Chondrocyte (in vitro differentiated cells): Measurements from ENCODE around the gene MUC22. TPM values are rescaled to one million over a fixed set of nuclear protein-coding genes. Genes with fewer than 3 reads are reported as not detected.
A peak's percentile ranks its signal among the peaks of the same experiment; 100 is the strongest.
"Not testable (repeated sequence)": the region's sequence is repeated elsewhere in the genome, so short reads cannot be mapped to it uniquely, and the experiment has no call there.

Experiments
- DNase-seq: peaks from one replicate; pipeline ENCODE4 v3.0.0; 2021; ENCODE audit warnings: mixed read lengths, low spot score
- H3K27ac Mint-ChIP-seq: one replicate; pipeline ENCODE4 v1.8.0; 2021; ENCODE audit warnings: mild to moderate bottlenecking, moderate library complexity, mixed read lengths; ENCODE audit not compliant: unreplicated experiment
- H3K27me3 Mint-ChIP-seq: 2 replicates; pipeline ENCODE4 v1.8.0; 2021; ENCODE audit warnings: low read depth, mixed read lengths
- H3K36me3 Mint-ChIP-seq: 2 replicates; pipeline ENCODE4 v1.8.0; 2021; ENCODE audit warnings: low read depth, mixed read lengths
- H3K4me1 Mint-ChIP-seq: 2 replicates; pipeline ENCODE4 v1.8.0; 2021; ENCODE audit warnings: low read depth, mild to moderate bottlenecking, mixed read lengths
- H3K4me3 Mint-ChIP-seq: one replicate; pipeline ENCODE4 v1.8.0; 2021; ENCODE audit warnings: mild to moderate bottlenecking, moderate library complexity, mixed read lengths; ENCODE audit not compliant: unreplicated experiment
- H3K9me3 Mint-ChIP-seq: 2 replicates; pipeline ENCODE4 v1.8.0; 2021; ENCODE audit warnings: low read depth, mixed read lengths
- CTCF ChIP-seq: fragments of 200-600 bp; sonication (generic); IDR thresholded peaks from 2 replicates; pipeline ENCODE4 v1.5.0; 2021; ENCODE audit warnings: antibody characterized with exemption, mild to moderate bottlenecking, moderate library complexity
- total RNA-seq: library from RNA; stranded (reverse); gene quantifications from 3 replicates; pipeline ENCODE4 v1.2.1, GENCODE V29; 2021

The MUC22 gene
- total RNA-seq, 1 donor from 2014 or later = not detected

- H3K4me1 Mint-ChIP-seq = peaks cover 3% of the 10 kb centered on the region
- peaks cover 6% of the 10 kb centered on the region for H3K36me3 Mint-ChIP-seq
- TF ChIP-seq CTCF = no peak
- H3K27ac Mint-ChIP-seq = no peak overlapping the region
- H3K9me3 Mint-ChIP-seq = peaks cover 16% of the 10 kb centered on the region
- peaks cover 15% of the 10 kb centered on the region for H3K27me3 Mint-ChIP-seq
- no peak for DNase-seq
- H3K4me3 Mint-ChIP-seq = no peak overlapping the region
Measured at GRCh38 chr6:31016659-31017299, 6.5 kb downstream of the MUC22 start.

- H3K9me3 Mint-ChIP-seq = peaks cover 16% of the 10 kb centered on the region
- not testable (repeated sequence) for H3K27ac Mint-ChIP-seq, H3K36me3 Mint-ChIP-seq, DNase-seq, H3K4me3 Mint-ChIP-seq, H3K4me1 Mint-ChIP-seq
- H3K27me3 Mint-ChIP-seq = peaks cover 15% of the 10 kb centered on the region
Measured at GRCh38 chr6:31017436-31017835, 7.2 kb downstream of the MUC22 start.

- no peak overlapping the region for H3K4me3 Mint-ChIP-seq
- H3K27ac Mint-ChIP-seq = no peak overlapping the region
- peaks cover 16% of the 10 kb centered on the region for H3K27me3 Mint-ChIP-seq
- peaks cover 4% of the 10 kb centered on the region for H3K36me3 Mint-ChIP-seq
- DNase-seq = no peak
- H3K4me1 Mint-ChIP-seq = peaks cover 3% of the 10 kb centered on the region
- H3K9me3 Mint-ChIP-seq = peaks cover 14% of the 10 kb centered on the region
- TF ChIP-seq CTCF = no peak
Measured at GRCh38 chr6:31020057-31020456, 9.8 kb downstream of the MUC22 start.

GRCh38 chr6:31020631-31021255 lies 10.5 kb downstream of the MUC22 start:
- Mint-ChIP-seq H3K4me3 (peak overlapping the region; percentile 16), H3K27me3 (peaks cover 16% of the 10 kb centered on the region)
- not testable (repeated sequence) for DNase-seq, H3K27ac Mint-ChIP-seq, H3K4me1 Mint-ChIP-seq, H3K9me3 Mint-ChIP-seq, H3K36me3 Mint-ChIP-seq

- not testable (repeated sequence) for H3K36me3 Mint-ChIP-seq, H3K9me3 Mint-ChIP-seq, H3K4me3 Mint-ChIP-seq, H3K27ac Mint-ChIP-seq, DNase-seq, H3K4me1 Mint-ChIP-seq
- H3K27me3 Mint-ChIP-seq = peaks cover 16% of the 10 kb centered on the region
Measured at GRCh38 chr6:31021705-31022531, 11.6 kb downstream of the MUC22 start.

GRCh38 chr6:31025595-31025994 lies 15.3 kb downstream of the MUC22 start:
- H3K36me3 Mint-ChIP-seq = no peaks in the 10 kb centered on the region
- H3K9me3 Mint-ChIP-seq = peaks cover 5% of the 10 kb centered on the region
- H3K27me3 Mint-ChIP-seq = peaks cover 20% of the 10 kb centered on the region
- peak overlapping the region; percentile 63 for H3K27ac Mint-ChIP-seq
- H3K4me1 Mint-ChIP-seq = no peaks in the 10 kb centered on the region
- H3K4me3 Mint-ChIP-seq = no peak overlapping the region
- no peak for DNase-seq
- no peak for TF ChIP-seq CTCF
